HG03159 (cell line): ENCODE data around the gene NKD1.

Experiments used
- ATAC-seq: cut with Tn5 transposase; IDR thresholded peaks from one replicate; pipeline ENCODE4 v1.9.1; 2021; ENCODE audit warnings: mild to moderate bottlenecking, moderate library complexity; ENCODE audit not compliant: unreplicated experiment

NKD1 gene

GRCh38 chr16:50610331-50611262 is 62.4 kb downstream of the NKD1 start:
- ATAC-seq, result no peak

GRCh38 chr16:50611332-50611934 is 63.2 kb downstream of the NKD1 start:
- no peak for ATAC-seq

GRCh38 chr16:50611995-50612848 is 64.0 kb downstream of the NKD1 start:
- no peak for ATAC-seq

GRCh38 chr16:50612849-50613198 is 64.6 kb downstream of the NKD1 start:
- ATAC-seq, result no peak

GRCh38 chr16:50613281-50613963 is 65.2 kb downstream of the NKD1 start:
- ATAC-seq, result no peak

GRCh38 chr16:50613964-50614474 is 65.8 kb downstream of the NKD1 start:
- ATAC-seq, result no peak

- ATAC-seq, result no peak
These were observed 66.9 kb downstream of the NKD1 start for GRCh38 chr16:50614955-50615724.

GRCh38 chr16:50615891-50616290 is 67.7 kb downstream of the NKD1 start:
- no peak for ATAC-seq

- ATAC-seq, result no peak
These were observed 68.2 kb downstream of the NKD1 start for GRCh38 chr16:50616386-50616785.

GRCh38 chr16:50616883-50617645 is 68.9 kb downstream of the NKD1 start:
- ATAC-seq, result no peak

- ATAC-seq, result no peak
These were observed 69.5 kb downstream of the NKD1 start for GRCh38 chr16:50617646-50618184.

- no peak for ATAC-seq
These were observed 70.2 kb downstream of the NKD1 start for GRCh38 chr16:50618238-50618918.

GRCh38 chr16:50619702-50620491 is 71.7 kb downstream of the NKD1 start:
- ATAC-seq, result no peak

- no peak for ATAC-seq
These were observed 72.7 kb downstream of the NKD1 start for GRCh38 chr16:50620646-50621451.

- no peak for ATAC-seq
These were observed 73.2 kb downstream of the NKD1 start for GRCh38 chr16:50621452-50621792.

- no peak for ATAC-seq
These were observed 73.8 kb downstream of the NKD1 start for GRCh38 chr16:50622029-50622428.
